Stimulated activated CD8-positive, alpha-beta memory T cell treated with anti-CD3 and anti-CD28 coated beads, Interleukin-12 subunit alpha, Interleukin-12 subunit beta, amount 100 ng/mL, for 24 hours (primary cell): ENCODE data around the gene PPFIA2.

Source experiments
- DNase-seq: peaks from one replicate; pipeline ENCODE4 v3.0.0-alpha.2; 2020; ENCODE audit errors: extremely low read depth

The PPFIA2 gene

DNA sequence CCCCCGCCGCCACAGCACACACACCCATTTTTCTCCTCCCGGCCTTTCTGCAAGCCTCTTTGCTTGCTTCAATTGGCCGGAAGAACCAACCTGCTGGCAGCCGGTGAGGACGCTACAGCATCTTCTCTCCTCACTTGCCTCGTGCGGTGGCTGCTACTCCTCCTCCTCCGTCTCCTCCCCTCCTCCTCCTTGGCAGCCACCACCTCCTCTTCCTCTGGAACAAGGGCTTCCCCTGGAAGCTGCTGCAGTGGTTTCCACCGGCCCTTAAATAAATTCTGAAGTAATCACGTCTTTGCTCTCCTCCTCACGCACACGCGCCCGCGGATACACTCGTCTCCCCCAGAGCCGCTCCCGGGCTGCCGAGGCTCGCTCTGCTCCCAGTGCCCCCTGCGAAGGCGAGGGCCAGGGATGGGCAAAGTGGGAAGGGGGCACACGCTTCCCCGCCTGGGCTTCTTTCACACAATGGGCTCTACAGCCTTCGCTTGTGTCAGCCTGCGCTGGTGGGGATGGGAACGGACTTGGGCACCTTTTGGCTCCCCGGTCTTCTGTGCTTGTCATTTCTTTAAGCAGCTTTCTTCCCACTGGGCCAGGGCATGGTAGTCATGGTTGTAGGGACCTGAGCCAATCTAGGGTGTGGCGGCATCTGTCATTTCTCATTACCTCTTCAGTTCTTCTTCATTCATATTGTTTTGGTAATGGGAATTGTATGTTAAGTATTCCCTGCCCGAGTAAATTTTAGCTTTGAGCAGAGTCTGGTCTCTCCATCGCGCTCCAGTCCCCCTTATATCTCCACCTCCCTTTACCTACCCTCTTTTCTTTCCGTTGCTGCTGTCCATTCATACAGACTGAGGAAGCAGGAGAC is at the start of gene PPFIA2:
PPFIA2 (minus strand) TSS at position 161 of the 862 bp plus-strand sequence.
- DNase-seq = no peak

DNA sequence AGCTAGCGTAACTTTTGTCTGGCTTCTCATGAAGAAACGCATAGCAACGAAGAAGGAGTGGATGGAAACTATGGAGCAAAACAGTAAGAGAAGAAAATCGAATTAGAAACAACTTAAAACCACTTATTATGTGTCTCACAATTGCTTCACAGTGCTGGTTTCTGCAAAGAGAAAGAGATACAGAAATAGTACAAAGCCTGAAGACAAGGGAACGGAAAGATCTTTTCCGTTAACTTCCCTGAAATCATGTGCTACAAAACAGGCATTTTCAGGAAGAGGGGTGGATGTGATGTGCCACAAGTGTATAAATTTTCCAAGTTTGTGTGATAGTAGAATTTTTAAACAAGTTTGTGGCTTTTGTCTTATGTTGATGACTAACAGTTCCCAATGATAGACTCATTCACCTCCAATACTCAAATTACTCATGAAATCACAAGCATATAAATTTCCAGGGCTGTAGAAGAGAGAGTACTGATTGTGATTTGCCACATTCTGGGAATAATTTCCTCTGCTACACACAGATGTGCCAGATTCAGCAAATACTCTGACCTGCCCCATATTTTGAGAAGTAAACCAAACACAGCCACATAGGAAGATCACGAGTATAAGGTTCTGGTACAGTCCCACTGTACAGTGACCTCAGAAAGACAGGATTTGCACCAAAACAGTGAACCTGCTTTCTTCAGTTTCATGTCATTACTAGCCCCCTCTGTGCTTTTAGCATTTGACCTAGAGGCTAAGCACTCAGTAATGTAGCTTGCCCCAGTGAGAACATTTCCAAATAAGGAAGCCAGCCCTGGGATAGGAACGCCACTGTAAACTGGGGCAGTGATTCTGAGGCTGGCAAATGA is 41.4 kb upstream of the PPFIA2 start:
- DNase-seq = no peak

DNA sequence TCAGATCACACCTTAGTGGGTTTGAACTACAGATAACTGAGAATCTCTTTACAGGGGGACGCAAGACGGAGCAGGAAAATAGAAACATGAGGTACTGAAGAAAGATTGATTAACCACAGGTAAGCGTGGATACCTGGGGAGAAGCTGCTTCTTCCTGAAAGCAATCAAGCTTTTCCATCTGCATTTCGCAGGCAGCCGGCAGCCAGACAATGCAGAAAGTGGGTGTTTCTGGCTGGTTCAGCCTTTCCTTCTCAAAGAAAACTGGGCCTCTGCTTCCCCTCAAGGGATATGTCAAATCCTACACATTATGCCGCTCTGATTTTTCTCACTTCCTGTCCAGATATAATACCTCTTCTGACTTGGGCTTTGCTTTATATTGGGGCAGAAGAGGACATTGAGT is 39.1 kb upstream of the PPFIA2 start:
- DNase-seq = no peak

- DNase-seq = no peak
Observed at GRCh38 chr12:81797100-81797499, 38.0 kb upstream of the PPFIA2 start.

GRCh38 chr12:81792666-81793065 is 33.5 kb upstream of the PPFIA2 start:
- no peak for DNase-seq

DNA sequence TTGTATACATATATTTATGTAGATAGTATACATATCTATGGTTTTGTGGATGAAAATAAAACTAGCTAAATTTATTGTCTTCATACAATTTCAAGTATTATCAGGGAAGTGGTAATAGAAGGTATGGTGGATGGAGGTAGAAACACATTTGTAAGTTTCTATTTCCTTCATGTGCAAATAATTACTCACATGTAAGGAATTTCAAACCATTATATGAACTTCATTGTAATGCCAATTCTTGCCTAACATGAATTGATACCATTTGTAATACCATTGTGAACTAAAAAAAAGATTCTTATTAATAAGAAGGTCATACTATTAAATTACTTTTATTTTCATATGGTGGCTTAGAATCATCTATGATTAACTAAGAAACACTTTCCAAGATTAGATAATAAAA is 20.1 kb upstream of the PPFIA2 start:
- no peak for DNase-seq

DNA sequence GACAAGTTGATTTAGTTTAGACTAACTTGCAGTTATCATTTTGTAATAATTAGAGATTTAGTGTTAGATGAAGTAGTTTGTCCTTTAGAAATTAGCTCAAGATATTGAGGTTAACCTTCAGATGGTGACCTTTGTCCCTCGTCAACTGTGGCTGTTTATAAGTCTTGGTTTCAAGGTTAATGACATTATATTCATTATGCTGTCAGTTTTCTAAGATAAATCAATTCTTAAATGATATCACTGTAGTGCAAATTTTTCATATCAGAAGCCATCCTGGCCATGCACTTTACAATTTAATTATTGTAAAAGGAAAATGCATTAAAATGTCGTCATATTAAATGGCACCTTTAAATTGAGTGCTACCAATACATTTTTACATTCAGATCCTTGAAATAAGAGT is 19.6 kb upstream of the PPFIA2 start:
- DNase-seq = no peak

GRCh38 chr12:81758421-81759189 is 545 bp downstream of the PPFIA2 start:
- DNase-seq = no peak

GRCh38 chr12:81757731-81758365 is 1.3 kb downstream of the PPFIA2 start:
- DNase-seq = no peak

- no peak for DNase-seq
Observed at GRCh38 chr12:81729781-81730180, 29.4 kb downstream of the PPFIA2 start.

- no peak for DNase-seq
Observed at GRCh38 chr12:81727391-81727790, 31.8 kb downstream of the PPFIA2 start.

DNA sequence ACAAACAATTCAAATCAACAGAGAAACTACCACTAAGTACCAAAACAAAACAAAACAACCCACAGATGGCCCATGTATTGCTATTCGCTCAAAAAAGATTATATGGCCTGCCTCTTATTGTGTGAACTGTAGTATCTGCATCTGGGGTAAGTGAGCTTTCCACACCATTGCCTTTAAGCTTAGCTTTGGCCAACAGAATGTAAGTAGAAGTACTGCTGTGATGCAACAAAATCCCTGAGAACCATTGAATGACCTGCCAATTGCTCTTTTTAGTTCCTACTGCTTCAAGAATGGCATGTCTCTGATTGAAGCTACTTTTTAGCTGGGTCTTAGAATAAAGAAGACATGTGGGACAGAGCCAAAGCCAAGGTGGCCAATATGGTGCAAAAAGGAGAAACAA is 32.5 kb downstream of the PPFIA2 start:
- DNase-seq = no peak

- no peak for DNase-seq
Observed at GRCh38 chr12:81723361-81723760, 35.8 kb downstream of the PPFIA2 start.

GRCh38 chr12:81722004-81722403 is 37.1 kb downstream of the PPFIA2 start:
- DNase-seq = no peak

GRCh38 chr12:81718616-81719015 is 40.5 kb downstream of the PPFIA2 start:
- no peak for DNase-seq

GRCh38 chr12:81712536-81712935 is 46.6 kb downstream of the PPFIA2 start:
- no peak for DNase-seq

DNA sequence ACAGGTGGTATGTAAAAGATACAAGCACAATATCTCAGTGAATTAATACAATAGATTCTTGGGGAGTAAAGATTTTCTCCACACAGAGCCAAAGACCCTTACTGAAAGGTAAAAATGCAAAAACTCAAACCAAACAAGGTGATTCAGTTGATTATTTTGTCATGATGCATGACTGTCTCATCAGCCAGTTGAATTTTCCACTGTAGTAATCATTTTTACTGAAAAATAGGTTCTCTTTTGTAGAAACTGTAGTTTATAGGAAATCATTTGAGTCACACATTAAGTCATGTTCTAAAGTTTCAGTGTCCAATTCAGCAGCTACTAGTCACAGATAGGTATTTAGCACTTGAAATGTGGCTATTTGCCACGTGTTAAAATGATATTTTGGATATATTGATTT is 53.6 kb downstream of the PPFIA2 start:
- DNase-seq = no peak

DNA sequence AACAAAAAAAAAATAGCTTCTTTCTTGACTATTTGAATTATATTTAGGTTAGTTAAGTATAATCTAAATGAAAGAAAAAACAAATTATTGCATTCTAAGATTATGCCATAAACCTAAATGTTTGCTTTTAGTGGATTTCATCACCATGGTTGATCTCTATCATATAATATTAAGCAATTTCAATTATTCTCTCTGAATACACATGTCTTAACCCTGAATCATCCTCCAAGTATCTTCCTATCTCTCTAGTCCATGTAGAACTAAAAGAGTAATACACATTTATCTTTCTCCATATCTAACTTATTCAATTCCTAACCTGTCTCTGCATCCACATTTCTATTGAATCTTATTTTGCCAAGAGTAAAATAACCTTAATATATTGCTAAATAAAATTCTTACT is 59.6 kb downstream of the PPFIA2 start:
- no peak for DNase-seq

- no peak for DNase-seq
Observed at GRCh38 chr12:81692008-81692407, 67.1 kb downstream of the PPFIA2 start.

GRCh38 chr12:81683881-81684280 is 75.3 kb downstream of the PPFIA2 start:
- no peak for DNase-seq

- no peak for DNase-seq
Observed at GRCh38 chr12:81679614-81680013, 79.5 kb downstream of the PPFIA2 start.

DNA sequence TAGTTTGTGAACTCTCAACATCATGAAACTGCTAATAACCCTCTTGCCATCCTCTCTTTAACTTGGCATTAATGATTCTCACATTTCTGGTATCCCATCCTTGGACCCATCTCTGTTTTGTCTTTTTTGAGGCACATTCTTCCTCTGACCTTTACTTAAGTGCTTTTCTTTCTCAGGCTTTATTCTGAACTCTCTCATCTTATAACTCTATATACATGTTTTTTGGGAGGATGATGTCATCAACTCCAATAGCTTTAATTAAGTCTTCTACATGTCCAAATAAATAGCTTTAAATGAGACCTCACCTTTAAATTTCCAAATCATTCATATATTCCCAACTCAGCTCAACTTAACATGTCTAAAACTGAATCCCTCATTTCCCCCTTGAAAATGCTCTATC is 88.4 kb downstream of the PPFIA2 start:
- no peak for DNase-seq
